Cardiac muscle cell (in vitro differentiated cells and primary cell): ENCODE data around the gene RAD51. TPM values are rescaled to one million over a fixed set of nuclear protein-coding genes. Genes with fewer than 3 reads are reported as not detected.
A peak's percentile ranks its signal among the peaks of the same experiment; 100 is the strongest.

ENCODE experiments used
- DNase-seq, 2 donors: peaks; one replicate each; pipeline versions ENCODE4 v3.0.0 to v3.0.0-alpha.2; 2010 to 2017; ENCODE audit warnings: low read depth in 1 of 2, low spot score in 1 of 2
- H3K27ac ChIP-seq: fragments of 200-600 bp; sonication (generic); 2 replicates; pipeline ENCODE4 v1.5.1; 2016
- H3K27me3 ChIP-seq: fragments of 200-600 bp; sonication (generic); 2 replicates; pipeline ENCODE4 v1.6.0; 2016; ENCODE audit warnings: control low read depth
- H3K36me3 ChIP-seq: fragments of 200-600 bp; sonication (generic); 2 replicates; pipeline ENCODE4 v1.5.1; 2016; ENCODE audit warnings: control low read depth
- H3K4me1 ChIP-seq: fragments of 200-600 bp; sonication (generic); 2 replicates; pipeline ENCODE4 v1.8.1; 2017; ENCODE audit warnings: low read depth, mild to moderate bottlenecking, mixed run types
- H3K4me3 ChIP-seq: fragments of 200-600 bp; sonication (generic); 2 replicates; pipeline ENCODE4 v1.5.1; 2016; ENCODE audit warnings: mild to moderate bottlenecking
- H3K9me3 ChIP-seq: fragments of 200-600 bp; sonication (generic); 2 replicates; pipeline ENCODE4 v1.5.1; 2017; ENCODE audit warnings: low read depth, mild to moderate bottlenecking, control low read depth
- CTCF ChIP-seq: IDR thresholded peaks from 2 replicates; pipeline ENCODE4 v1.5.1; 2012; ENCODE audit warnings: low read depth, mild to moderate bottlenecking, low read length
- polyA plus RNA-seq: library from polyadenylated mRNA; unstranded; fragments of >200 nt; fragmentation: Nextera tagmentation; extraction: Ambion mirVana; gene quantifications from 2 replicates; pipeline ENCODE4 v1.2.1, GENCODE V29; 2016
- total RNA-seq: library from RNA; depleted of rRNA; stranded (reverse); fragments of >200 nt; gene quantifications from 2 replicates; pipeline ENCODE4 v1.2.3, GENCODE V29; 2016

Gene RAD51
- total and polyA plus RNA-seq, 2 experiments from 2014 or later = 6.0 to 17.5 TPM

- H3K4me1 ChIP-seq = no peaks in the 10 kb centered on the region
- no peak overlapping the region for H3K27ac ChIP-seq
- DNase-seq = no peak
- no peak overlapping the region for H3K4me3 ChIP-seq
- no peaks in the 10 kb centered on the region for H3K9me3 ChIP-seq
- TF ChIP-seq CTCF = no peak
- H3K36me3 ChIP-seq = peaks cover 9% of the 10 kb centered on the region
- H3K27me3 ChIP-seq = no peaks in the 10 kb centered on the region
Observed at GRCh38 chr15:40749151-40749630, 54.2 kb downstream of the RAD51 start.

- H3K36me3 ChIP-seq = peaks cover 9% of the 10 kb centered on the region
- H3K27me3 ChIP-seq = no peaks in the 10 kb centered on the region
- no peaks in the 10 kb centered on the region for H3K9me3 ChIP-seq
- DNase-seq = no peak
- H3K27ac ChIP-seq = no peak overlapping the region
- H3K4me3 ChIP-seq = no peak overlapping the region
- TF ChIP-seq CTCF = no peak
- no peaks in the 10 kb centered on the region for H3K4me1 ChIP-seq
Observed at GRCh38 chr15:40750885-40751284, 55.9 kb downstream of the RAD51 start.

- H3K4me1 ChIP-seq = no peaks in the 10 kb centered on the region
- no peaks in the 10 kb centered on the region for H3K9me3 ChIP-seq
- H3K27me3 ChIP-seq = no peaks in the 10 kb centered on the region
- no peak for TF ChIP-seq CTCF
- H3K4me3 ChIP-seq = no peak overlapping the region
- no peak for DNase-seq
- H3K36me3 ChIP-seq = peaks cover 9% of the 10 kb centered on the region
- no peak overlapping the region for H3K27ac ChIP-seq
Observed at GRCh38 chr15:40751745-40752144, 56.8 kb downstream of the RAD51 start.

GRCh38 chr15:40754574-40754882 lies 59.6 kb downstream of the RAD51 start:
- DNase-seq = peak; percentile 23 to 32
- TF ChIP-seq CTCF = no peak
- Histone ChIP-seq H3K36me3 (peaks cover 6% of the 10 kb centered on the region), H3K27ac (peak overlapping the region; percentile 76), H3K9me3 (no peaks in the 10 kb centered on the region), H3K4me3 (peak overlapping the region; percentile 77), H3K4me1 (no peaks in the 10 kb centered on the region), H3K27me3 (no peaks in the 10 kb centered on the region)

- Histone ChIP-seq H3K36me3 (peaks cover 6% of the 10 kb centered on the region), H3K27me3 (no peaks in the 10 kb centered on the region), H3K9me3 (no peaks in the 10 kb centered on the region), H3K4me3 (peak within 1 kb of the TSS; percentile 77), H3K4me1 (no peaks in the 10 kb centered on the region), H3K27ac (peak within 1 kb of the TSS; percentile 76)
- DNase-seq = peak; percentile 95 to 97
- TF ChIP-seq CTCF = no peak
Observed at GRCh38 chr15:40754883-40755811, 60.2 kb downstream of the RAD51 start, which contains the start of gene RMDN3. Gene RMDN3, minus strand, starts transcription at chr15:40755254. Its CDS starts 471 bp downstream, at chr15:40754783.
